Fibroblast of villous mesenchyme (primary cell): ENCODE data around the gene SHISA6. TPM values are rescaled to one million over a fixed set of nuclear protein-coding genes. Genes with fewer than 3 reads are reported as not detected.

Experiments
- DNase-seq: peaks from one replicate; pipeline ENCODE4 v3.0.0-alpha.2; 2010; ENCODE audit warnings: low read depth
- H3K4me3 ChIP-seq: 2 replicates; pipeline ENCODE4 v1.5.1; 2011; ENCODE audit warnings: low read depth, mild to moderate bottlenecking, low read length
- CTCF ChIP-seq: IDR thresholded peaks from 2 replicates; pipeline ENCODE4 v1.5.1; 2012; ENCODE audit warnings: low read depth, mild to moderate bottlenecking, low read length; ENCODE audit not compliant: insufficient read depth
- total RNA-seq: library from RNA; depleted of rRNA; stranded (reverse); fragments of >200 nt; gene quantifications from 2 replicates; pipeline ENCODE4 v1.2.3, GENCODE V29; 2012

The SHISA6 gene
- total RNA-seq, 1 donor, result not detected

GRCh38 chr17:11514981-11515680 lies 274.1 kb downstream of the SHISA6 start:
- TF ChIP-seq CTCF, result no peak
- no peak for DNase-seq
- H3K4me3 ChIP-seq, result no peak overlapping the region

- H3K4me3 ChIP-seq, result no peak overlapping the region
- TF ChIP-seq CTCF, result no peak
- DNase-seq, result no peak
These were observed 274.9 kb downstream of the SHISA6 start for GRCh38 chr17:11515901-11516300.

- H3K4me3 ChIP-seq, result no peak overlapping the region
- TF ChIP-seq CTCF, result no peak
- DNase-seq, result no peak
These were observed 294.2 kb downstream of the SHISA6 start for GRCh38 chr17:11535231-11535630.

GRCh38 chr17:11538366-11538765 lies 297.4 kb downstream of the SHISA6 start:
- no peak for DNase-seq
- H3K4me3 ChIP-seq, result no peak overlapping the region
- TF ChIP-seq CTCF, result no peak

- no peak for DNase-seq
- H3K4me3 ChIP-seq, result no peak overlapping the region
- no peak for TF ChIP-seq CTCF
These were observed 298.6 kb downstream of the SHISA6 start for GRCh38 chr17:11539637-11540036.

GRCh38 chr17:11545002-11545401 lies 304.0 kb downstream of the SHISA6 start:
- no peak overlapping the region for H3K4me3 ChIP-seq
- DNase-seq, result no peak
- no peak for TF ChIP-seq CTCF

GRCh38 chr17:11545696-11546095 lies 304.7 kb downstream of the SHISA6 start:
- no peak overlapping the region for H3K4me3 ChIP-seq
- TF ChIP-seq CTCF, result no peak
- DNase-seq, result no peak
